H1 (cell line): ENCODE results near the gene GIPR. TPM values are rescaled to one million over a fixed set of nuclear protein-coding genes. Genes with fewer than 3 reads are reported as not detected.

Source experiments
- ATF2 ChIP-seq: IDR thresholded peaks from 2 replicates; pipeline ENCODE4 v1.6.1; 2012; ENCODE audit warnings: low read length, inconsistent platforms
- CEBPB ChIP-seq: IDR thresholded peaks from 2 replicates; pipeline ENCODE4 v1.6.1; 2012; ENCODE audit warnings: low read depth, low read length
- NANOG ChIP-seq: IDR thresholded peaks from 2 replicates; pipeline ENCODE4 v1.6.1; 2011; ENCODE audit warnings: low read length, low read depth, mild to moderate bottlenecking, inconsistent platforms; ENCODE audit not compliant: insufficient read depth, poor library complexity, severe bottlenecking
- PHF8 ChIP-seq: fragments of 200-600 bp; sonication (generic); conservative IDR thresholded peaks from 2 replicates; pipeline ENCODE4 v1.7.1; 2012; ENCODE audit warnings: low read depth, mild to moderate bottlenecking, inconsistent platforms, low read length, moderate library complexity
- POLR2A ChIP-seq, 2 experiments: IDR thresholded peaks; 1 replicate in 1 of 2; 2 replicates in 1 of 2; pipeline ENCODE4 v1.6.1; 2011; ENCODE audit warnings: low read depth in 2 of 2, low read length in 2 of 2, mild to moderate bottlenecking in 2 of 2; ENCODE audit errors: control extremely low read depth in 1 of 2
- RFX5 ChIP-seq: IDR thresholded peaks from 2 replicates; pipeline ENCODE4 v1.6.1; 2011; ENCODE audit warnings: low read depth, low read length, improper control_type of control experiment, borderline replicate concordance
- SP1 ChIP-seq: IDR thresholded peaks from 2 replicates; pipeline ENCODE4 v1.6.1; 2011; ENCODE audit warnings: low read depth, low read length
- SP4 ChIP-seq: IDR thresholded peaks from 2 replicates; pipeline ENCODE4 v1.6.1; 2012; ENCODE audit warnings: low read length, inconsistent platforms
- polyA plus RNA-seq, 7 experiments: library from polyadenylated mRNA; depleted of rRNA in 3 of 7; stranded (reverse) in 5 of 7; unstranded in 2 of 7; fragments of >200 nt in 5 of 7; fragments of 200-250 nt in 2 of 7; gene quantifications; 1 replicate in 5 of 7; 2 replicates in 1 of 7; 4 replicates in 1 of 7; pipeline versions ENCODE4 v1.2.1 to v1.2.3, GENCODE V29; 2011 to 2013; ENCODE audit warnings: missing spikeins in 2 of 7, mixed read lengths in 2 of 7
- total RNA-seq: library from RNA; stranded (reverse); fragmentation: NEBNext Ultra II Directional; extraction: Animal tissue kit (Norgen Biotek cat#: 25700); gene quantifications from 2 replicates; pipeline ENCODE4 v1.2.1, GENCODE V29; 2021

GIPR gene
- total and polyA plus RNA-seq, 2 of the 8 experiments (the other 6 are each of a cell fraction or from before 2014, with no cell fraction given) = 0.42 to 1.3 TPM

- TF ChIP-seq ATF2 (no peak), RFX5 (no peak), NANOG (no peak), CEBPB (no peak), SP4 (no peak), SP1 (no peak), POLR2A (IDR thresholded peaks at IDR 0.05; ENCODE audit: control extremely low read depth in 1 of 2, low read depth in 2 of 2, low read length in 2 of 2) (no peak; a peak in 1 of 3 replicates), PHF8 (no peak)
These were observed 47.1 kb downstream of the GIPR start (continued) for GRCh38 chr19:45715139-45715538.
